Measurements from ENCODE around the gene MIPOL1. TPM values are rescaled to one million over a fixed set of nuclear protein-coding genes. Genes with fewer than 3 reads are reported as not detected.

The MIPOL1 gene
- total RNA-seq, 1 experiment from 2014 or later = 15.4 TPM

GRCh38 chr14:37416264-37416663, 218.5 kb downstream of the MIPOL1 start:
- H3K27ac ChIP-seq (ENCODE audit: low read depth, low read length) = no peak overlapping the region
- ChIA-PET POLR2A (no interaction called here), CTCF (no interaction called here), RAD21 (ENCODE audit: low non-redundant PET in 1 of 2, low total read pairs in 2 of 2, uncharacterized antibody in 2 of 2, unreplicated experiment in 2 of 2) (no interaction called here)
- no TSS peak for BruUV-seq (replicated peaks)
- no peak overlapping the region for H3K4me3 ChIP-seq (replicated peaks in 1 of 2; ENCODE audit: low read depth in 1 of 2, low read length in 2 of 2)
- no peak overlapping the region for H3K4me2 ChIP-seq (ENCODE audit: low read length)
- ATAC-seq = no peak
- no peak overlapping the region for H3K9ac ChIP-seq (ENCODE audit: low read length)
- no peak for DNase-seq (ENCODE audit: low read depth, low spot score)
- no peaks in the 10 kb centered on the region for H3K36me3 ChIP-seq (ENCODE audit: control insufficient read depth in 1 of 2, insufficient read depth in 2 of 2, low read length in 2 of 2)
- H3K4me1 ChIP-seq (ENCODE audit: control insufficient read depth in 1 of 2, insufficient read depth in 2 of 2, low read length in 2 of 2) = no peaks in the 10 kb centered on the region
- H3K79me2 ChIP-seq (ENCODE audit: insufficient read depth, low read length) = no peaks in the 10 kb centered on the region
- no peaks in the 10 kb centered on the region for H3K27me3 ChIP-seq (ENCODE audit: insufficient read depth, low read length)
- no peak for TF ChIP-seq SP1 (IDR thresholded peaks at IDR 0.05; ENCODE audit: low read depth)
- TF ChIP-seq CBX3 (IDR thresholded peaks at IDR 0.05; ENCODE audit: low read depth) = no peak
- TF ChIP-seq SIN3A (IDR thresholded peaks at IDR 0.05; ENCODE audit: low read depth) = no peak
- TF ChIP-seq EZH2phosphoT487 (IDR thresholded peaks at IDR 0.05; ENCODE audit: borderline replicate concordance) = no peak
- TF ChIP-seq POLR2A (IDR thresholded peaks at IDR 0.05; ENCODE audit: borderline replicate concordance, extremely low read depth, insufficient read depth, insufficient read length) = no peak
- TF ChIP-seq ATF3 (IDR thresholded peaks at IDR 0.05) = no peak
- TF ChIP-seq ELF1 (IDR thresholded peaks at IDR 0.05; ENCODE audit: borderline replicate concordance, low read depth) = no peak
- TF ChIP-seq EGR1 (IDR thresholded peaks at IDR 0.05; ENCODE audit: low read depth) = no peak
- no peak for TF ChIP-seq YY1 (IDR thresholded peaks at IDR 0.05; ENCODE audit: extremely low read depth, insufficient replicate concordance, low read depth, low read length)
- no peak for TF ChIP-seq MAX (IDR thresholded peaks at IDR 0.05)
- no peak for TF ChIP-seq EZH2 (IDR thresholded peaks at IDR 0.05)
- no peak for TF ChIP-seq JUND (IDR thresholded peaks at IDR 0.05)
- TF ChIP-seq REST (IDR thresholded peaks at IDR 0.05; ENCODE audit: low read depth) = no peak
- no peak for TF ChIP-seq CTCF (IDR thresholded peaks at IDR 0.05 in 2 of 3, conservative IDR thresholded peaks at IDR 0.05 in 1 of 3; ENCODE audit: borderline replicate concordance in 1 of 3, insufficient read depth in 1 of 3, low read depth in 2 of 3, low read length in 2 of 3)
- TF ChIP-seq CEBPB (IDR thresholded peaks at IDR 0.05; ENCODE audit: low read depth) = no peak
- no peak for TF ChIP-seq RAD21 (IDR thresholded peaks at IDR 0.05; ENCODE audit: low read depth)
- TF ChIP-seq ZFX (IDR thresholded peaks at IDR 0.05) = no peak
- no peak for TF ChIP-seq TCF7L2 (IDR thresholded peaks at IDR 0.05; ENCODE audit: borderline replicate concordance, extremely low read depth, insufficient read depth, insufficient read length)
- no peaks in the 10 kb centered on the region for H3K9me2 ChIP-seq (ENCODE audit: insufficient read depth)
- H4K20me1 ChIP-seq (ENCODE audit: insufficient read depth) = no peaks in the 10 kb centered on the region
- H3K9me3 ChIP-seq (ENCODE audit: control insufficient read depth in 1 of 2, insufficient read depth in 1 of 2, low read depth in 1 of 2, low read length in 2 of 2) = no peaks in the 10 kb centered on the region
- no peak overlapping the region for H2AFZ ChIP-seq (ENCODE audit: low read depth, low read length, poor library complexity, severe bottlenecking)
- intact Hi-C loops (cut with micrococcal nuclease) = no loop called here

Measured in HCT116 (cell line).